Activated CD4-positive, alpha-beta T cell treated with anti-CD3 and anti-CD28 coated beads, Interleukin-2, amount 50 U/mL, for 48 hours (primary cell): ENCODE data around the gene LRTM2.

Experiments used
- DNase-seq, 2 experiments: peaks; one replicate each; pipeline ENCODE4 v3.0.0-alpha.2; 2020

The LRTM2 gene

GRCh38 chr12:1870998-1871917 lies 50.9 kb downstream of the LRTM2 start:
- no peak for DNase-seq

GRCh38 chr12:1872001-1872400 lies 51.6 kb downstream of the LRTM2 start:
- no peak for DNase-seq

- DNase-seq = no peak
Observed at GRCh38 chr12:1872448-1872847, 52.1 kb downstream of the LRTM2 start.

GRCh38 chr12:1873531-1874510 lies 53.5 kb downstream of the LRTM2 start:
- no peak for DNase-seq

- DNase-seq = no peak
Observed at GRCh38 chr12:1875608-1876007, 55.2 kb downstream of the LRTM2 start.

- DNase-seq = no peak
Observed at GRCh38 chr12:1876086-1876485, 55.7 kb downstream of the LRTM2 start.

- DNase-seq = no peak
Observed at GRCh38 chr12:1877169-1877878, 57.0 kb downstream of the LRTM2 start.

GRCh38 chr12:1878214-1878613 lies 57.8 kb downstream of the LRTM2 start:
- DNase-seq = no peak

GRCh38 chr12:1878695-1879094 lies 58.3 kb downstream of the LRTM2 start:
- no peak for DNase-seq

GRCh38 chr12:1879633-1880032 lies 59.3 kb downstream of the LRTM2 start:
- no peak for DNase-seq

GRCh38 chr12:1880153-1880845 lies 59.9 kb downstream of the LRTM2 start:
- DNase-seq = no peak

GRCh38 chr12:1880876-1881275 lies 60.5 kb downstream of the LRTM2 start:
- no peak for DNase-seq

GRCh38 chr12:1881301-1881700 lies 60.9 kb downstream of the LRTM2 start:
- DNase-seq = no peak

GRCh38 chr12:1881936-1882335 lies 61.6 kb downstream of the LRTM2 start:
- no peak for DNase-seq

GRCh38 chr12:1882405-1882804 lies 62.0 kb downstream of the LRTM2 start:
- no peak for DNase-seq

- DNase-seq = no peak
Observed at GRCh38 chr12:1882850-1883470, 62.6 kb downstream of the LRTM2 start.

GRCh38 chr12:1883513-1883912 lies 63.1 kb downstream of the LRTM2 start:
- no peak for DNase-seq

- DNase-seq = no peak
Observed at GRCh38 chr12:1884651-1885050, 64.3 kb downstream of the LRTM2 start.

- no peak for DNase-seq
Observed at GRCh38 chr12:1885082-1885596, 64.8 kb downstream of the LRTM2 start.

- no peak for DNase-seq
Observed at GRCh38 chr12:1885599-1886245, 65.4 kb downstream of the LRTM2 start.
